ENCODE measurements around the gene GPR179.

GPR179 gene

GRCh38 chr17:38342886-38343607 lies 709 bp downstream of the GPR179 start:
- no peak for DNase-seq (ENCODE audit: low read depth)
- H3K4me3 ChIP-seq (ENCODE audit: low read length): no peak overlapping the region
- TF ChIP-seq CTCF (conservative IDR thresholded peaks at IDR 0.05; ENCODE audit: low read length): no peak

- no peak overlapping the region for H3K4me3 ChIP-seq (ENCODE audit: low read length)
- TF ChIP-seq CTCF (conservative IDR thresholded peaks at IDR 0.05; ENCODE audit: low read length): no peak
- no peak for DNase-seq (ENCODE audit: low read depth)
These were observed 2.6 kb downstream of the GPR179 start for GRCh38 chr17:38341035-38341721.

- TF ChIP-seq CTCF (conservative IDR thresholded peaks at IDR 0.05; ENCODE audit: low read length): no peak
- no peak overlapping the region for H3K4me3 ChIP-seq (ENCODE audit: low read length)
- DNase-seq (ENCODE audit: low read depth): no peak
These were observed 3.9 kb downstream of the GPR179 start for GRCh38 chr17:38339891-38340290.

GRCh38 chr17:38338535-38338934 lies 5.2 kb downstream of the GPR179 start:
- TF ChIP-seq CTCF (conservative IDR thresholded peaks at IDR 0.05; ENCODE audit: low read length): no peak
- no peak overlapping the region for H3K4me3 ChIP-seq (ENCODE audit: low read length)
- DNase-seq (ENCODE audit: low read depth): no peak

GRCh38 chr17:38338053-38338452 lies 5.7 kb downstream of the GPR179 start:
- TF ChIP-seq CTCF (conservative IDR thresholded peaks at IDR 0.05; ENCODE audit: low read length): no peak
- DNase-seq (ENCODE audit: low read depth): no peak
- H3K4me3 ChIP-seq (ENCODE audit: low read length): no peak overlapping the region

- TF ChIP-seq CTCF (conservative IDR thresholded peaks at IDR 0.05; ENCODE audit: low read length): no peak
- H3K4me3 ChIP-seq (ENCODE audit: low read length): no peak overlapping the region
- DNase-seq (ENCODE audit: low read depth): no peak
These were observed 6.9 kb downstream of the GPR179 start for GRCh38 chr17:38336838-38337237.

All from AG10803 (cell line).